Sigmoid colon (tissue), 7 donors: ENCODE measurements around the gene RASL11A. TPM values are rescaled to one million over a fixed set of nuclear protein-coding genes. Genes with fewer than 3 reads are reported as not detected.
"Not testable (repeated sequence)": the region's sequence is repeated elsewhere in the genome, so short reads cannot be mapped to it uniquely, and the experiment has no call there.

Source experiments
- DNase-seq: peaks from one replicate; pipeline ENCODE4 v3.0.0-alpha.2; 2019
- H3K27ac ChIP-seq, 4 donors: fragments of 200-600 bp; sonication (generic); one replicate each; pipeline ENCODE4 v1.5.1; 2016 to 2019; ENCODE audit warnings: mild to moderate bottlenecking in 1 of 4
- H3K27me3 ChIP-seq, 3 donors: fragments of 200-600 bp; sonication (generic); one replicate each; pipeline ENCODE4 v1.5.1; 2019; ENCODE audit warnings: mild to moderate bottlenecking in 1 of 3
- H3K36me3 ChIP-seq, 4 donors: fragments of 200-600 bp; sonication (generic); one replicate each; pipeline ENCODE4 v1.5.1; 2016 to 2019
- H3K4me1 ChIP-seq, 4 donors: fragments of 200-600 bp; sonication (generic); one replicate each; pipeline ENCODE4 v1.5.1; 2017 to 2019
- H3K4me3 ChIP-seq, 4 donors: fragments of 200-600 bp; sonication (generic); one replicate each; pipeline ENCODE4 v1.5.1; 2017 to 2019; ENCODE audit warnings: mild to moderate bottlenecking in 2 of 4, moderate library complexity in 1 of 4
- H3K9me3 ChIP-seq, 4 donors: fragments of 200-600 bp in 3 of 4; sonication (generic) in 3 of 4; one replicate each; pipeline versions ENCODE4 v1.5.1 to v1.6.1; 2013 to 2019
- EP300 ChIP-seq, 4 donors: sonication (generic); formaldehyde crosslinking; IDR thresholded peaks; one replicate each; pipeline ENCODE4 v1.6.1; 2017; ENCODE audit warnings: antibody characterized with exemption in 4 of 4
- POLR2A ChIP-seq, 2 donors: fragments of 450-650 bp; IDR thresholded peaks; one replicate each; pipeline ENCODE4 v1.6.1; 2016; ENCODE audit warnings: antibody characterized with exemption in 2 of 2, mild to moderate bottlenecking in 2 of 2, moderate library complexity in 2 of 2
- POLR2AphosphoS5 ChIP-seq, 4 donors: sonication (generic); formaldehyde crosslinking; IDR thresholded peaks; one replicate each; pipeline ENCODE4 v1.6.1; 2017; ENCODE audit warnings: antibody characterized with exemption in 4 of 4
- WGBS, 2 donors: extraction: QIAGEN DNeasy Blood & Tissue Kit; methylation state at CpG; one replicate each; pipeline ENCODE4 v1.1.7; 2013; 5-methylcytosine and 5-hydroxymethylcytosine counted together
- intact Hi-C: fragments of 100-400 bp; cut with DNase I; formaldehyde crosslinking; loops from one replicate; pipeline ENCODE4 v1.15.1; 2023
- polyA plus RNA-seq, 3 donors: library from polyadenylated mRNA; stranded (reverse); fragments of 200-250 nt; gene quantifications; one replicate each; pipeline ENCODE4 v1.2.3, GENCODE V29; 2013
- total RNA-seq, 4 donors: library from RNA; depleted of rRNA; stranded (reverse); fragments of >200 nt; gene quantifications; one replicate each; pipeline ENCODE4 v1.1.0, GENCODE V29; 2016
- TF ChIP-seq, protein P1 (sequence below), 4 experiments: fragments of 450-650 bp in 3 of 4; fragments of 200-600 bp in 1 of 4; IDR thresholded peaks; one replicate each; pipeline ENCODE4 v1.5.1; 2016 to 2019; ENCODE audit warnings: antibody characterized with exemption in 4 of 4, mild to moderate bottlenecking in 3 of 4, moderate library complexity in 2 of 4
- donor health status: healthy with polysubstance abuse.
- donor health status: Bipolar disorder and iron deficiency.
- donor health status: healthy.

Gene RASL11A
- total and polyA plus RNA-seq, 7 donors, result 14.1 to 123 (median 33.0) TPM

DNA sequence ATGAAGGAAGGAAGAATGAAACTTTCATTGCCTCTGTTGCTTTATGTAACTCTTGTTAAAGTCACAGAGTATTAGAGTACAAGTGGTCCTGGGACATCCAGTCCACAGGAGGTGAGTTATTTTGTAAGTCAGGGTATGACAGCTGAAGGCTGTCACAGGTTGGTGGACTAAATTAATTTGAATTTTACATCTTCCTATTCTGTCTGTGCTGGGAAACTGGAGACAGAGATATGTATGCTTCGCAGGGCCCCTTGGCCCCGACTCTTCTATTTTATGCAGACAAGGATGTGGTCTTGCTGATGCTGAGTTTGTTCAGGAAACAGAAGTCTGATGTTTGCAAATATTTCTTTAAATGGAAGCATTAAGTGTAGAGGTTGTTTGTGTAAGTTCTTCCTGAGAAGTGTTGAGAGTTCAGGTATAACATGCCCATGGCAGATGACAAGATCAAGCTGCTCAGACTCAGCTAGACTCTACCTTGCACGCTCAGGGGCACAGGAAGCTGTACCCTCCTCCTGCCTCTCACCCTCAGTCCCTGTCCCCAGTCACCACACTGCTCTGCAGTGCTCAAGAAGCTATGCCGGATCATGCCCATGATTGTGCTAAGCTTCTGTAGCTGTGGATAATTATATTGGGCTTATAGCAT lies 23.4 kb downstream of the RASL11A start:
- intact Hi-C loops, result no loop called here
- WGBS, 2 donors, result 47 to 87% methylated on average over 4 of the region's 4 CpGs
- TF ChIP-seq POLR2AphosphoS5 (IDR thresholded peaks at IDR 0.05) (no peak), EP300 (IDR thresholded peaks at IDR 0.05) (no peak), POLR2A (IDR thresholded peaks at IDR 0.05) (no peak)
- TF ChIP-seq, protein P1, sequence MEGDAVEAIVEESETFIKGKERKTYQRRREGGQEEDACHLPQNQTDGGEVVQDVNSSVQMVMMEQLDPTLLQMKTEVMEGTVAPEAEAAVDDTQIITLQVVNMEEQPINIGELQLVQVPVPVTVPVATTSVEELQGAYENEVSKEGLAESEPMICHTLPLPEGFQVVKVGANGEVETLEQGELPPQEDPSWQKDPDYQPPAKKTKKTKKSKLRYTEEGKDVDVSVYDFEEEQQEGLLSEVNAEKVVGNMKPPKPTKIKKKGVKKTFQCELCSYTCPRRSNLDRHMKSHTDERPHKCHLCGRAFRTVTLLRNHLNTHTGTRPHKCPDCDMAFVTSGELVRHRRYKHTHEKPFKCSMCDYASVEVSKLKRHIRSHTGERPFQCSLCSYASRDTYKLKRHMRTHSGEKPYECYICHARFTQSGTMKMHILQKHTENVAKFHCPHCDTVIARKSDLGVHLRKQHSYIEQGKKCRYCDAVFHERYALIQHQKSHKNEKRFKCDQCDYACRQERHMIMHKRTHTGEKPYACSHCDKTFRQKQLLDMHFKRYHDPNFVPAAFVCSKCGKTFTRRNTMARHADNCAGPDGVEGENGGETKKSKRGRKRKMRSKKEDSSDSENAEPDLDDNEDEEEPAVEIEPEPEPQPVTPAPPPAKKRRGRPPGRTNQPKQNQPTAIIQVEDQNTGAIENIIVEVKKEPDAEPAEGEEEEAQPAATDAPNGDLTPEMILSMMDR (IDR thresholded peaks at IDR 0.05), result no peak

DNA sequence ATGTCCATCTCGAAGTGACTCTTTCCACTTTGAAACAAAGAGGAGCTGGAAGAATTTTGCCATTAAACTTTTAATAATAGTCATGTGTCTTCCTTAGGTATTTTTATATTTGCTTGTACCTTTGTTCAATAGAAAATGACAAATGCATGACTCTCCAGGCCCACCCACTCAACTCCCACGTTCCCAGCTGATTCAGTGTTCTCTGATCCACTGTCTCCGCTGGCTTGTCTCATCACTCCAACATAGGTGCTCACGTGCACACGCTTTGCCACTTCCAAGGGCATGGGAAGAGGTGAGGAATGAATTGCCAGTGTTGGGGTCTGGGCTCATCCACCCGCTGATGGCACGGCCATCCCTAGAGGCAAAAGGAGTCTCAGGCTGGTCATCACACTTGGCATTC lies 24.5 kb downstream of the RASL11A start:
- no peaks in the 10 kb centered on the region for H3K27me3 ChIP-seq
- H3K27ac ChIP-seq, result no peak overlapping the region
- no peak for DNase-seq
- WGBS, 2 donors, result 90 to 92% methylated on average over 7 of the region's 7 CpGs
- no peaks in the 10 kb centered on the region for H3K4me1 ChIP-seq
- TF ChIP-seq POLR2AphosphoS5 (IDR thresholded peaks at IDR 0.05), result no peak
- no peak for TF ChIP-seq POLR2A (IDR thresholded peaks at IDR 0.05)
- TF ChIP-seq EP300 (IDR thresholded peaks at IDR 0.05), result no peak
- TF ChIP-seq, protein P1 (IDR thresholded peaks at IDR 0.05), result no peak
- H3K4me3 ChIP-seq, result no peak overlapping the region
- no peaks in the 10 kb centered on the region for H3K36me3 ChIP-seq
- H3K9me3 ChIP-seq, result peaks cover 0 to 2% (median 0%) of the 10 kb centered on the region in 4 donors
- intact Hi-C loops, result no loop called here

More for the DNA sequence above, 23.4 kb downstream of the RASL11A start:
- Histone ChIP-seq H3K4me3 (no peak overlapping the region), H3K36me3 (no peaks in the 10 kb centered on the region), H3K27ac (no peak overlapping the region), H3K9me3 (peaks cover 0 to 2% (median 0%) of the 10 kb centered on the region in 4 donors), H3K4me1 (no peaks in the 10 kb centered on the region), H3K27me3 (no peaks in the 10 kb centered on the region)
- no peak for DNase-seq

DNA sequence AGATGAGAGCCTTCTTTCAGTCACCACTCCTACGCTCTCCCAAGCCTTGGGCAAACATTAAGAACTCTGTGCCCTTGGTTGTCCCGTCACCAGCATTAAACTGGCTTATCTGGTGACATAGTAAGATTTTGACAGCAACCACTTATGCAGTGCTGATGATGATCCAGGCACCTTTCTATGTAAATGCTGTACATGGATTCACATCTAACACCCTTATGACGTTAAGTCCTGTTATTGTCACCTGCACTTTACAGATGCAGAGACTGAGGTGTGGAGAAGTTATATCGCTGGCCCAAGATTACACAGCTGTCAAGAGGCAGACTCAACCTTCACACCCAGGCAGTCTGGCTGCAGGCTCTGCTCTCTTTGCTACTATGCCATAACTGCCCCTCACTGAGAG lies 25.0 kb downstream of the RASL11A start:
- Histone ChIP-seq H3K4me3 (no peak overlapping the region), H3K27me3 (no peaks in the 10 kb centered on the region), H3K9me3 (peaks cover 0 to 2% (median 0%) of the 10 kb centered on the region in 4 donors), H3K36me3 (no peaks in the 10 kb centered on the region), H3K4me1 (no peaks in the 10 kb centered on the region), H3K27ac (no peak overlapping the region)
- 27 to 81% methylated on average over 4 of the region's 4 CpGs for WGBS, 2 donors
- intact Hi-C loops, result no loop called here
- TF ChIP-seq EP300 (IDR thresholded peaks at IDR 0.05) (no peak), POLR2AphosphoS5 (IDR thresholded peaks at IDR 0.05) (no peak)
- no peak for DNase-seq

DNA sequence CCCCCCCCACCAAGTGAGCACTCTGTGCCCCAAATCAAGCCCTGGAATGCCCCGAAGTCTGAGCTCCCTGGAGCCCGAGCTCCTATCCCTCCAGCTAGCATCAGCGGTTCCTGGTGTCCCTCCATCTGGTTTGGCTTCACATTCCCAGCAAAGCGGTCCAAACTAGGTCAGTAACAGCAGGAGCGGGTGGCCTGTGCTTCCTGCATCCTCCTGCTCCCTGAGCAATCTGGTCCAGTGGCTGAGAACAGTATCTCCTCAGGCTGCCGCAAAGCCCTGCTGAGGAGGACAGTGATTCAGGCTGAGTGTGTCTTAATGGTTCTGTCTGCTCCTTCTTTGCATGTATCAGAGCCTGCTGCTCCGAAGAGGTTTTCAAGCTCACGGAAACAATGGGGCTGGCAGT lies 25.9 kb downstream of the RASL11A start:
- WGBS, 2 donors, result 89 to 95% methylated on average over 8 of the region's 8 CpGs
- intact Hi-C loops, result no loop called here
- Histone ChIP-seq H3K9me3 (peaks cover 0 to under 1% (median 0%) of the 10 kb centered on the region in 4 donors), H3K27ac (no peak overlapping the region), H3K4me3 (no peak overlapping the region), H3K27me3 (no peaks in the 10 kb centered on the region), H3K4me1 (no peaks in the 10 kb centered on the region), H3K36me3 (no peaks in the 10 kb centered on the region)
- TF ChIP-seq POLR2A (IDR thresholded peaks at IDR 0.05) (no peak), EP300 (IDR thresholded peaks at IDR 0.05) (no peak), POLR2AphosphoS5 (IDR thresholded peaks at IDR 0.05) (no peak)
- TF ChIP-seq, protein P1 (IDR thresholded peaks at IDR 0.05), result no peak
- DNase-seq, result no peak

DNA sequence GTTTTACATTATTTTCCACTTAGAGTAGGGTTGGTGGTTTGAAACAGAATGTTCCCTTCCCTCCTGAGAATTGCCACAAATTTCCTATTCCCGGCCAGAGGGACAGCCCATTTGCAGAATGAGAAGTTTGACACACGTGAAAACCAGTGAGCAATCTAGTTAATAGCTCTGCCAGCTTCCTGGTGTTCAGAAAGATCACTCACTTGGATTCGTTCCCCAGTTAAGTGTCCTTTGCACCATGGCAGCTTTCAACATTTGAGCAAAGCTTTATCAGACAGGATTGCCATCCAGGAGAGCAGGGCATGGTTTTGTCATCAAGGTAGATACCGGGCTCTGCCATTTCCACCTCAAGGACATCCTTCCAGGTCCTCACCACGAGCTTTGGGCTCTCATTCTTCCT lies 28.2 kb downstream of the RASL11A start:
- H3K27me3 ChIP-seq, result no peaks in the 10 kb centered on the region
- H3K4me3 ChIP-seq, result no peak overlapping the region
- 23 to 65% methylated on average over 5 of the region's 5 CpGs for WGBS, 2 donors
- H3K36me3 ChIP-seq, result no peaks in the 10 kb centered on the region
- TF ChIP-seq EP300 (IDR thresholded peaks at IDR 0.05) (no peak), POLR2A (IDR thresholded peaks at IDR 0.05) (no peak), POLR2AphosphoS5 (IDR thresholded peaks at IDR 0.05) (no peak)
- TF ChIP-seq, protein P1 (IDR thresholded peaks at IDR 0.05), result no peak
- no peaks in the 10 kb centered on the region for H3K9me3 ChIP-seq
- no peaks in the 10 kb centered on the region for H3K4me1 ChIP-seq
- H3K27ac ChIP-seq, result no peak overlapping the region
- intact Hi-C loops, result no loop called here
- no peak for DNase-seq

DNA sequence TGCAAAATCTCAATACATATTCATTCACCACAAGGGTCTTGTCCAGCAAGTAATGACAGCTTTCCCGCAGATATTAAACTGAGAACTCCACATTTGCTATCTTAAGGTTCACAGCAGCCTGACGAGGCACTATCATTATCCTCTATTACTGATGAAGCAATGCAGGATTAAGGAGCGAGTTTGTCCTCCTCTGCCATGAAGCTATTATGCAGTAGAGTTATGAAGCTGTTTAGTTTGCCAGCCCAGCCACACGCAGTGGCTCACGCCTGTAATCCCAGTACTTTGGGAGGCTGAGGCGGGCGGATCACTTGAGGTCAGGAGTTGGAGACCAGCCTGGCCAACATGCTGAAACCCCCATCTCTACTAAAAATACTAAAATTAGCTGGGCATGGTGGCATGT lies 29.8 kb downstream of the RASL11A start:
- H3K27ac ChIP-seq, H3K36me3 ChIP-seq, H3K27me3 ChIP-seq, DNase-seq, H3K4me1 ChIP-seq, H3K4me3 ChIP-seq, intact Hi-C loops, H3K9me3 ChIP-seq: not testable (repeated sequence)
- 85 to 88% methylated on average over 7 of the region's 7 CpGs for WGBS, 2 donors
